Hematopoietic multipotent progenitor cell treated with erythropoietin and hydrocortisone succinate and interleukin-3 and kit ligand, for 17 days (in vitro differentiated cells): ENCODE data around the gene MAGEC3.
"Not testable (repeated sequence)": the region's sequence is repeated elsewhere in the genome, so short reads cannot be mapped to it uniquely, and the experiment has no call there.

Experiments used
- DNase-seq: peaks from one replicate; pipeline ENCODE4 v3.0.0-alpha.2; 2015; ENCODE audit warnings: low spot score

Gene MAGEC3, protein sequence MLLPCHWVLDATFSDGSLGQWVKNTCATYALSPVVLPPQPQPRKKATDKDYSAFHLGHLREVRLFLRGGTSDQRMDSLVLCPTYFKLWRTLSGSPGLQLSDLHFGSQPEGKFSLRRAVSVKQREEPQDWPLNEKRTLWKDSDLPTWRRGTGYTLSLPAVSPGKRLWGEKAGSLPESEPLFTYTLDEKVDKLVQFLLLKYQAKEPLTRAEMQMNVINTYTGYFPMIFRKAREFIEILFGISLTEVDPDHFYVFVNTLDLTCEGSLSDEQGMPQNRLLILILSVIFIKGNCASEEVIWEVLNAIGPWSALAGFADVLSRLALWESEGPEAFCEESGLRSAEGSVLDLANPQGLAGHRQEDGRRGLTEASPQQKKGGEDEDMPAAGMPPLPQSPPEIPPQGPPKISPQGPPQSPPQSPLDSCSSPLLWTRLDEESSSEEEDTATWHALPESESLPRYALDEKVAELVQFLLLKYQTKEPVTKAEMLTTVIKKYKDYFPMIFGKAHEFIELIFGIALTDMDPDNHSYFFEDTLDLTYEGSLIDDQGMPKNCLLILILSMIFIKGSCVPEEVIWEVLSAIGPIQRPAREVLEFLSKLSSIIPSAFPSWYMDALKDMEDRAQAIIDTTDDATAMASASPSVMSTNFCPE

DNA sequence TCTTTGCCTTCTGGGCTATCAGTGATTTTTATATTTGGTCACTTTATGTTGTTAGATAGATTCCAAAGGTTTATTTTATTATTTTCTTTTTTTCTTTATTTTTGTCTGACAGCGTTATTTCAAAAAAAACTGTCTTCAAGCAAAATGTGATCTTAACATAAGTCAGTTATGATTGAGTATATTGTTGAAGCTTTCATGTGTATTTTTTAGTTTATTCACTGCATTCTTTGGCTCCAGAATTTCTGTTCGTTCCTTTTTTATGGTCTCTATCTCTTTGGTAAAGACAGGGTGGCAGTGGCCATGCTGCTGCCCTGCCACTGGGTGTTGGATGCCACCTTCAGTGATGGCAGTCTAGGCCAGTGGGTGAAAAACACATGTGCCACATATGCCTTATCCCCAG lies at the start of gene MAGEC3:
MAGEC3 (plus strand) TSS at position 301 of the 400 bp plus-strand sequence; CDS start at position 301, 0 bp downstream.
- no peak for DNase-seq

- DNase-seq = no peak
Measured at GRCh38 chrX:141791856-141792255, 46.3 kb upstream of the MAGEC3 start.

DNA sequence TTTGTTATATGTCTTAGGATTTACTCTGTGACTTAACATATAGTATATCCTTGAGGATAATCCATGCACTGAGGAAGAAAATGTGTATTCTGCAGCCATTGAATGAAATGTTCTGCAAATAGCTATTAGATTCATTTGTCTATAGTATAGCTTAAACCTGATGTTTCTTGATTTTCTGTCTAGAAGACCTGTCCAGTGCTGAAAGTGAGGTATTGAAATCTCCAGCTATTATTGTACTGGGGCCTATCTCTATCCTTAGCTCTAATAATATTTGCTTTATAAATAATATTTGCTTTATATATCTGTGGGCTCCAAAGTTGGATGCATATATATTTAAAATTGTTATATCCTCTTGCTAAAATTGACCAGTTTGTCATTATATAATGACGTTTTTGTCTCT lies 26.7 kb upstream of the MAGEC3 start:
- DNase-seq = no peak

DNA sequence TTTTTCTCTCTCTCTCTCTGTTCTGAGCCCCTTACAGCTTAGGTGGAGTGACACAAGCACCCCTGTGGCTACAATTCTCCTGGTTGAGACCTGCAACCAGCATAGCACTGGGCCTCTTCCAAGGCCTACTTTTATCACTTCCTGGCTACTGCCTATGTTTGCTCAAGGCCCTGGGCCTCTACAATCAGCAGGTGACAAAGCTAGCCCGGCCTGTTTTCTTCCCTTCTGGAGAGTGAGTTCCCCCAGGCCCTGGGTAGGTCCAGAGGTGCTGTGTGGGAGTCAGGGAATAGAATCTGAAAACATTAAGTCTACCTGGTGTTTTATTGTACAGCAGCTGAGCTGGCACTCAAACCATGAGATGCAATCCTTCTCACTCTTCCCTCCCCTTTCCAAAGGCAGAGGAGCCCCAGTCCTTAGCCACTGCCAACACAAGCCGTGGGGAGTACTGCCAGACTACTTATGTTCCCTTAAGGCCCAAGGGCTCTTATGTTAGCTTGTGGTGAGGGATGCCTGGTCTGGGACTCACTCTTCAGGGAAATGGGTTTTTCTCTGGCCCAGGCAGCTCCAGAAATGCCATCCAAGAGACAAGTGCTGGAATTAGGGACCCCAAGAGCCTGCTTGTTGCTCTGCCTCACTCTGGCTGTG lies 23.8 kb upstream of the MAGEC3 start:
- DNase-seq = no peak

GRCh38 chrX:141815904-141816303 lies 22.2 kb upstream of the MAGEC3 start:
- no peak for DNase-seq

GRCh38 chrX:141832247-141832646 lies 5.9 kb upstream of the MAGEC3 start:
- no peak for DNase-seq

- DNase-seq = no peak
Measured at GRCh38 chrX:141839856-141840255, 1.7 kb downstream of the MAGEC3 start.

DNA sequence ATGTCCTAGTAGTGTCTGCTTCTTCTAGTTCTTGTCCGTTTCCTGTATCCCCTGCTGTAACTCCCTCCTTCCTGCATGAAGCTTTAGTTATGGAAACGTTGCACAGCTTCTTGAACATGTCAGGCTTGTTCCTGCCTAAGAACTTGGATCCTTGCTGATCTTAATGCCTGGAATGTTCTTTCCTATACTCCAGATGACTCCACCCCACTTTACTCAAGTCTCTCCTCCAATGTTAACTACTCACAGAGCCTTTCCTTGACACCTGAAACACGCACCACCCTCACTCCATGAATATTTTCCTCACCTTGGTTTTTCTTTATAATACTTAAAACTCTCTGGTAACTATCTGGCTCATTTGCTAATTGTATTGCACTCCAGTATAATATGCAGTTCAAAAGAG lies 19.4 kb downstream of the MAGEC3 start:
- no peak for DNase-seq

GRCh38 chrX:141879616-141880015 lies 41.5 kb downstream of the MAGEC3 start:
- no peak for DNase-seq

- not testable (repeated sequence) for DNase-seq
Measured at GRCh38 chrX:141888811-141889210, 50.7 kb downstream of the MAGEC3 start.

- no peak for DNase-seq
Measured at GRCh38 chrX:141894733-141895132, 56.6 kb downstream of the MAGEC3 start.

- no peak for DNase-seq
Measured at GRCh38 chrX:141897690-141898089, 59.6 kb downstream of the MAGEC3 start.

GRCh38 chrX:141902366-141902765 lies 64.2 kb downstream of the MAGEC3 start:
- DNase-seq = no peak

- DNase-seq = no peak
Measured at GRCh38 chrX:141903400-141904155, 65.5 kb downstream of the MAGEC3 start, which contains the start of gene MAGEC1. Gene MAGEC1, plus strand, starts transcription at chrX:141903894. Its CDS starts 1,179 bp downstream, at chrX:141905073.

GRCh38 chrX:141904262-141904661 lies 66.1 kb downstream of the MAGEC3 start:
- no peak for DNase-seq

GRCh38 chrX:141917801-141918200 lies 79.7 kb downstream of the MAGEC3 start:
- DNase-seq = no peak

DNA sequence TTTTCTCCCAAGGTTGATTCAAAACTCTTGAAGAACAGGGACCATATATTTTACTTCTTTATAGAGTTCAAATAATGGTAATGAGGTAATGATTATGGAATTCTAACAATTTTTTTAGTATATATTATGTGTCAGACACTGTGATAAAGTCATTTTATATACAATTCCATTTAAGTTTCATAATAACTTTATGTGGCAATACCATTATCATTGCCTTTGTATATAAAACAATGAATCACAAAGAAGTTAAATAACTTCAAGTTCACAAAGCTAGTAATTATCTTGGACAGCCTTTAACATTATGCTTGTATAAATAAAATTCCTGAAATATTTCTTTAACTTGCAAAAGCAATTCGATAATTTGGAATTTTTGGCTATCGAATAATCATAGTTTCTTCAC lies 86.2 kb downstream of the MAGEC3 start:
- DNase-seq = no peak

GRCh38 chrX:141928432-141928831 lies 90.3 kb downstream of the MAGEC3 start:
- DNase-seq = no peak

- DNase-seq = no peak
Measured at GRCh38 chrX:141934059-141934641, 96.0 kb downstream of the MAGEC3 start.

GRCh38 chrX:141935645-141936044 lies 97.5 kb downstream of the MAGEC3 start:
- no peak for DNase-seq

DNA sequence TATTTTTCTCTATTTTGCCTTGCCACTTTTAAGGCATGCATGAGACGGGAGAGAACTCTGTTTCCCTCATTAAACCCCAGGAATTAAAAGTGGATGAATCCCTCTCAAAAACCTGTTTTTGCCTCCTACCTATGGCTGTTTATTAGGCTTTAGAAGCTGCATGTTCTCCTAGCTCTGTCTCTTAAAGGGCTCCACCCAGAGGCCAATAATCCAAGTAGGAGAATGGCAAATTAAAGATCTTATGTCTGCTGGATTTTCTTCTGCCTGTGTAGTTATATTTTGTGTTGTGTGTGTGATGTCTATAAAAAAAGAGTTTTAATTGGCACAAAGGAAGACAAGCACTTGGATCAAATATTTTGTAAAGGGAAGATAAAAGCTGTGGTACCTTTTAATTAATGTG lies 98.0 kb downstream of the MAGEC3 start:
- DNase-seq = no peak

GRCh38 chrX:141941234-141941633 lies 103.1 kb downstream of the MAGEC3 start:
- no peak for DNase-seq
